ENCODE measurements around the gene DHX15.
"Not testable (repeated sequence)": the region's sequence is repeated elsewhere in the genome, so short reads cannot be mapped to it uniquely, and the experiment has no call there.

The DHX15 gene

GRCh38 chr4:24535399-24535798 lies 49.0 kb downstream of the DHX15 start:
- no peak for DNase-seq

DNA sequence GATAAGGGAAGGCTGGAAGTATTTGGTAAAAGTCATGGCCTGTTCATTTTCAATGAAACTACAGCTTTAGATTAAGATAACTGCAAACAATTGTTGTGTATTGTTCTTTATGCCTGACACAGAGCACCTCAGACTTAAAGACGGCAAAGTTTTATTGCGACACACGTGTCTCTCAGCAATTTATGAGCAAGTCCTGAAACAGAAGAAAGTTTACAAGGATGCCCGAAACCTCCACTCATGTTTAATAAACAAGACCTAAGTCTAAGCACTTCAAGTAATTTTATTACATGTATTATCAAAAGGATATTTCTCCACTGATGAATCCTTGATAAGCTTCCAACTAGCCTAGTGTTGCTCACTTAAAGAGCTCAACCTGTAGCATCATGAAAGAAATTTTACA lies 51.0 kb downstream of the DHX15 start:
- no peak for DNase-seq

GRCh38 chr4:24529555-24529954 lies 54.8 kb downstream of the DHX15 start:
- no peak for DNase-seq

DNA sequence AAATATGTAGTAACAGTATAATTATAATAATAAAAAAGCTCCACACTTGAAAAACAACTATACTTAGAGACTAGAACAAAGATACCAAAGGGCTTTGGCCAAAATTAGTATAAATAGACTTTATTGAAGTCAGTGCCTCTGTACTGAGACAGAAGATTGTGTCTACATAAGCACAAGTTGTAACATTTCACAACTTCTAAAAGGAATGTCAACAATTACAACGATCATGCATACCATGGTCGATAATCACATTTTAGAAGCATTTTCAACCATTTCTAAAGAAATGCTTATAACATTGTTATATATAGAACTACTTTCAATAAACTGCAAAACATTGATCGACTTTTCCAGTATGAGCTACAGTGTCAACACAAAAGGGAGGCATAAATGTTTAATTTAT lies 57.0 kb downstream of the DHX15 start:
- DNase-seq: no peak

GRCh38 chr4:24521544-24521943 lies 62.8 kb downstream of the DHX15 start:
- no peak for DNase-seq

DNA sequence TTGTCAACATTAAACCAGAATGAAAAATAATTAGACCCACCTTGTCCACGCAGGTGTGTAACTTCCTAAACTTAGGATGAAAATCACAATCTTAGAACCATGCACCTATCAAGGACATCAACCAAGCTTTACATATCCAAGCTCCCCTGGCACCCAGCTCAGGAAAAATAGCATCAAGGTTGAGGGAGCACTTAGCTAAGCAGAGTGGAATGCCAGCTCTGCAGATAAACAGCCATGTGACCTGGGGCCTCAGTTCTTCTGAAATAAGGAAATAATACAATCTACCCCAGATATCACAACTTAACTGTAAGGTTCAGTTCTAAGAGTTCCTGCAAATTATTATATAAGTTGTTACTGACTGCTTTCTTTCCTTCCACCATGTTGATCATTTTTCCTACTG lies 64.7 kb downstream of the DHX15 start:
- no peak for DNase-seq

DNA sequence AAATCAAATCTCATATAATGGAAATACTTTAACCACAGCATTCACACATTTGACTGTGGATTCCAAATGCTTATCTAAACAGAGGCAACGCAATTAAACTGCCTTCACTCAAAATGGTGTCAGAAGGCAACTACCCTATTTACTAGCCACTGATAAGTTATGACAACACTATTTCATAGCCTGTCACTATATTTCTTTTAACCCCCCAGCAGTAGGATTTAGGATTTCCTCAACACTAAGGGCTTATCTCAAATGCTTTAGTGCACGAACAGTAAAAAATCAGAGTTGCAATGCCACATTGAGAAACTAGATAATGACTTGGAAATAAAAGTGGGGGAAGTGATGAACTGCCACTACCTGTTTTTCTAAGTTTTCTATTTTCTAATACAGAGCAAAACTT lies 66.7 kb downstream of the DHX15 start:
- DNase-seq: no peak

DNA sequence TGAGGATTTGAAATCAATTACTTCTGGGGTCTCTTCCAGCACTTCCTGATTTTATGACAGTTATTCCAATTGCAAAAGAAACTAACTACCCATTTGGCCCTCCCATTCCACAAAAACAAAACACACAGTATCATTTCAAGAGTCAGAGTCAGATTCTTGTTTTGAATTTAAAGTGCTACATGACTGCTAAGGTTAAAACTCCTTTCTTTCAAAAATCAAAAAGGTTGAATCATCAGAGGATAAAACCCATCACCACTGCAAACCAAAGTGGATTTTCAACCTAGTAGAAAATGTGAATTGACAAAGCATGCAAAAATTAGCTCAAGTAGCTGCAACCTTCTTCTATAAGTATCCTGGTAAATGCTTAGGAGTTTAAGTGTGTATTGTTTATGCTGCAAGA lies 67.4 kb downstream of the DHX15 start:
- no peak for DNase-seq

GRCh38 chr4:24515698-24516097 lies 68.7 kb downstream of the DHX15 start:
- DNase-seq: no peak

- DNase-seq: no peak
These were observed 69.5 kb downstream of the DHX15 start for GRCh38 chr4:24514808-24515207.

- DNase-seq: no peak
These were observed 70.6 kb downstream of the DHX15 start for GRCh38 chr4:24513718-24514117.

GRCh38 chr4:24511371-24512063 lies 72.8 kb downstream of the DHX15 start:
- no peak for DNase-seq

DNA sequence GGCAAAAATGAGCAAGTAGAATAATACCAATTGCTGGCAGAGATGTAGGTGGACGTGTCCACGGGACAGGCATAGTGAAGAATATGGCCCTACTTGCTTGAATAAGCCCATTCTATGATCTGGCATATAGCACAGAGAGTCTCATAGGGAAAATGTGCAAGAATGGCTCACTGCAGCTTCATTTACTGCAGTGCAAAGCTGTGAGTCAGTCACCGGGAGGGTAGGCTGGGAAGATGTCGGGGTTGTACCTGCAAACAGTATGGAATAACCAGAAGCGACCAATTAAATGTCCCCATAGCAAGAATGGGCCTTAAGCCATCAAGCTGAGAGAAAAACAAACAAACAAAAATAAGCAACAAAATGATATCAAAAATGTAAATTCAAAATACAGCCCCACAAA lies 74.3 kb downstream of the DHX15 start:
- no peak for DNase-seq

- DNase-seq: no peak
These were observed 75.8 kb downstream of the DHX15 start for GRCh38 chr4:24508541-24508940.

GRCh38 chr4:24507439-24507838 lies 76.9 kb downstream of the DHX15 start:
- no peak for DNase-seq

DNA sequence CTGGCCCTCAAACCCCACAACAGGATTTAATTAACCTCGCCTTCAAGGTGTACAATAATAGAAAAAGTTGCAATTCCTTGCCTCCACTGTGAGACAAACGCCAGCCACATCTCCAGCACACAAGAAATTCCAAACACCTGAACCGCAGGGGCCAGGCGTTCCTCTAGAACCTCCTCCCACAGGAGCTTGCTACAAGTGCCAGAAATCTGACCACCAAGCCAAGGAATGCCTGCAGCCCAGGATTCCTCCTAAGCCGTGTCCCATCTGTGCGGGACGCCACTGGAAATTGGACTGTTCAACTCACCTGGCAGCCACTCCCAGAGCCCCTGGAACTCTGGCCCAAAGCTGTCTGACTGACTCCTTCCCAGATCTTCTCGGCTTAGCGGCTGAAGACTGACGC lies 81.3 kb downstream of the DHX15 start:
- DNase-seq: not testable (repeated sequence)

GRCh38 chr4:24497221-24497620 lies 87.1 kb downstream of the DHX15 start:
- no peak for DNase-seq

DNA sequence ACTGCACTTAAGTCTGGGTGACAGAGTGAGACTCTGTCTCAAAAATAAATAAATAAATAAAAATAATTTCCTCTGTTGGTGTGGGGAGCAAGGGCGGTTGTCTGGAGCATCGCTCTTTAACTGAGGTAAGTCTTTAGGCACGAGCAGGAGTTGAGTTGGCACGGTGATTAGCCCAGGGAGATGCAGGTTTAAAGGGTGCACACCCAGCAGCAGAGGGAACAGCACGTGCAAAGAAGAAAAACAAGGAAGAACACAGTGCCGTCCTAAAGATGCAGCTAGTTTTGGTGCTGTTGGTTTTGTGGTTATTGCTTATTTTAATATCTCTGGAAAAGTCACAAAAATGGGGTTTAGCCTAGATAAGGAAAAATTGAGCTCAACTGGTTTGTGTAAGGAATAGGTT lies 87.8 kb downstream of the DHX15 start:
- DNase-seq: no peak

GRCh38 chr4:24495388-24495787 lies 89.0 kb downstream of the DHX15 start:
- DNase-seq: no peak

GRCh38 chr4:24489870-24490269 lies 94.5 kb downstream of the DHX15 start:
- DNase-seq: no peak

GRCh38 chr4:24488399-24489164 lies 95.8 kb downstream of the DHX15 start:
- no peak for DNase-seq

DNA sequence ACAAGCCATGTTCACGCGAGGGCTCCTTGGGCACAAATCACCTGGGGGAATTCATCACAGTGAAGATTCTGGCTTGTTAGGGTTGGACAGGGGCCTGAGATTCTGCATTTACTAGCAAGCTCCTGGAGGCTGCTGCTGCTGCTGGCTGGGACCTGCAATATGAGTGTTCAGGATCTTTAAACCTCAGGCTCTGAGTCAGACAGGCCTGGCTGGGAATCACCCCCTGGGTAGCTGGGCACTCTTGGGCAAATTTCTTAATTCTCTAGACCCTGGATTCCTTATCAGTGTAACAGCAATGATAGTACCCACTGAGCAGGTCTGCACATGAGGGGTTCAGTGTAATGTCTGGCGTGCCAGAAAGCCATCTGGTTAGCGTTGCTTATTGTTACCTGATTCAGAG lies 101.5 kb downstream of the DHX15 start:
- DNase-seq: no peak

GRCh38 chr4:24477919-24478318 lies 106.4 kb downstream of the DHX15 start:
- DNase-seq: no peak

All from NCI-H1417 treated with DMSO at 0.1 percent for 48 hours (cell line).